GM12864 (cell line): Measurements from ENCODE around the gene SUSD4.

Experiments used
- DNase-seq: peaks from one replicate; pipeline ENCODE4 v3.0.0-alpha.2; 2011; ENCODE audit warnings: low read depth
- H3K4me3 ChIP-seq: 2 replicates; pipeline ENCODE4 v1.5.1; 2011; ENCODE audit warnings: mild to moderate bottlenecking, low read depth, low read length, control low read depth
- TF ChIP-seq, protein P1 (sequence below): IDR thresholded peaks from 2 replicates; pipeline ENCODE4 v1.5.1; 2011; ENCODE audit warnings: low read depth, mild to moderate bottlenecking, moderate library complexity, low read length, control low read depth, inconsistent platforms; ENCODE audit errors: missing control alignments

Gene SUSD4

DNA sequence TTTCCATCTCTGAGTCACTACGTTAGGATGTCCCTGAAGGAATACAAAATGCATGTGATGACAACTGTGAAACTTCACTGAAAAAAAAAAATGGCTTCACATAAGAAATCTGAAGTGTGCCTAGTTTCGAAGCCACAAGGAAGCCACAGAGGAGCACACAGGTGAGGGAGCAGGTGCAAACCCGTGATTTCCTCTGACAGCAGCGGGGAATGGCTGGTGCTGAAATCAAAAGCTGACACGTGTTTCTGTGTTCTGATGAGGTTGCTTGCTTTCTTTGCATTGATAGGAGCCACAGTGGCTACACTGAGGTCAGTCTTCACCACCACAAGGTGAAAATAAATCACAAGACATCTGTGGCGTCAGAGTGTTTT lies 115.2 kb downstream of the SUSD4 start:
- no peak overlapping the region for H3K4me3 ChIP-seq
- TF ChIP-seq, protein P1, sequence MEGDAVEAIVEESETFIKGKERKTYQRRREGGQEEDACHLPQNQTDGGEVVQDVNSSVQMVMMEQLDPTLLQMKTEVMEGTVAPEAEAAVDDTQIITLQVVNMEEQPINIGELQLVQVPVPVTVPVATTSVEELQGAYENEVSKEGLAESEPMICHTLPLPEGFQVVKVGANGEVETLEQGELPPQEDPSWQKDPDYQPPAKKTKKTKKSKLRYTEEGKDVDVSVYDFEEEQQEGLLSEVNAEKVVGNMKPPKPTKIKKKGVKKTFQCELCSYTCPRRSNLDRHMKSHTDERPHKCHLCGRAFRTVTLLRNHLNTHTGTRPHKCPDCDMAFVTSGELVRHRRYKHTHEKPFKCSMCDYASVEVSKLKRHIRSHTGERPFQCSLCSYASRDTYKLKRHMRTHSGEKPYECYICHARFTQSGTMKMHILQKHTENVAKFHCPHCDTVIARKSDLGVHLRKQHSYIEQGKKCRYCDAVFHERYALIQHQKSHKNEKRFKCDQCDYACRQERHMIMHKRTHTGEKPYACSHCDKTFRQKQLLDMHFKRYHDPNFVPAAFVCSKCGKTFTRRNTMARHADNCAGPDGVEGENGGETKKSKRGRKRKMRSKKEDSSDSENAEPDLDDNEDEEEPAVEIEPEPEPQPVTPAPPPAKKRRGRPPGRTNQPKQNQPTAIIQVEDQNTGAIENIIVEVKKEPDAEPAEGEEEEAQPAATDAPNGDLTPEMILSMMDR: no peak
- no peak for DNase-seq

DNA sequence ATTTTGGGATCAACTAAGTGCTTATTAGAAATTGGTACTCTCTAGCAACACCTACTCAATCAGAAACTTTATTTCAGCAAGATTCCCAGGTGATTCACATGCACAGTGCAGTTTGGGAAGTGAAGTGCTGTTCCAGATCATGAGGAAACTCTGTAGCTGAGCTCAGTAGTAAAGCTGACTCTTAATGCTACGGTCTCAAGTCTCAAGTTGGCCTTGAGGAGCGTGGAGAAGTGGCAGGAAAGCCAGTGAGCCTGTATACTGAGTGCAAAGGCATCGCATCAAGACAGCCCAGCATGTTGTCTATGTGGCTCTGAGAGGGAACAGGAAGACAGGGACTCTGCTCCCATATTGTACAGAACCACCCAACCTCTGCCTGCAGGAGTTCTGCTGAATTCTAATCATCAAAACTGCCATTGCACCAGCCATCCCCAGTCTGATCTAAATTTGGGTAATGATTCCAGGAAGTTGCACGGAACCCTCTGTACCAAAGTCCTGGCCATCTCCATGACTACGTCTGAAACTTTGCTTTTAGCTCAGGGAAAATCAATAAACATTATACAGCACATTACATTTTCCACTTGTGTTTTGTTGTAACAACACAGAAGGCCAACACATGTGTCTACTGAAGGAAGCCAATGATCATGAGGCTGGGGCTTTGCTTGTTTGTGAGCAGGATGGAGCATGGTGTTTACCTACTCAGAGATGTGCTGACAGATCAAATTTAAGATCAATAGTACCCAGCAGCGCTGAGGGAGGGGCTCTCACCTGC lies 115.8 kb downstream of the SUSD4 start:
- TF ChIP-seq, protein P1: no peak
- no peak for DNase-seq
- no peak overlapping the region for H3K4me3 ChIP-seq

DNA sequence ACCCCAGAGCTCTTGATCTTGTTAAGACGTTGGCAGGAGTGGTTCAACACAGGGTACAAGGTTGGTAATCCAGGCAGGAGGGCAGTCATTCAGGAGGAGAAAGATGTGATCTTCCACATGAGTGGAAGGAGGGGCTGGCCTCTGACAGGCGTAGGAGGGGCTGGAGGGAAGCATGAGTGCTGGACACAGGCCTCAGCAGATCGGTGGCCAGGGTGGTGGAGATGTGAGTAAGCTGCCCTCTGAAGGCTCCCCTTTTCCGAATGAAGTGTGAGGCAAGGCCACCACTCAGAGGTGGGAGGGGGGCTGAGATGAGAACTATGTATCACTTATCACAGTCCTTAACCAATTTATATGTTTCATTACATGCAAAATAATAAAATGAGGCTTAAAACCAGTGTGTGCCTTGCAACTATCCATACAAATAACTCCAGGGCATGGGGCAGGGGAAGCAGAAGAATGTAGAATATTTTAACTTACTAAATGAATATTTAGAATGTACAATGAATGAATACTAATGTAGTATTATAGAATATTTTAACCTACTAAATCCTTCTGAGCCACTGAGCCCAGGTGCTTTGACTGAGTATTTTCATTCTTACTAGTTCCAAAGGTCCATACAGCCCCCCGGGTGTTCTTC lies 117.4 kb downstream of the SUSD4 start:
- TF ChIP-seq, protein P1: no peak
- no peak overlapping the region for H3K4me3 ChIP-seq
- no peak for DNase-seq

DNA sequence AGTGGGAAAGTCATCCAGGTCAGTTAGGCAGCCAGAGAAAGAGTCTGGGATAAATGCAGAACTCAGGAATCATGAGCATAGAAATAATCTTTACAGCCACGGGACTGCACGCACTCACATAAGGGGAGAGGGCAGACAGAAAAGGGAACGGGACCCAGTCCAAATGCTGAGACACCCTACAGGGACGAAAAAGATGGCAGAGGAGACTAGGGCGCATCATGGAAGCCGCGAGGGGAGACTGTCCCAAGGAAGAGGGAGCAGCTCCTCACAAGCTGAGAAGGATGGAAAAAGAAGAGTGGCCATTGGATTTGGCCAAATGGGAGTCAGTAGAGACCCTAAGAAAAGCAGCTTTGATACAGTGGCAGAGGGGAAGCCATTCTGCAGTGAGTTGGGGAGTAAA lies 118.0 kb downstream of the SUSD4 start:
- no peak overlapping the region for H3K4me3 ChIP-seq
- TF ChIP-seq, protein P1: no peak
- DNase-seq: no peak

DNA sequence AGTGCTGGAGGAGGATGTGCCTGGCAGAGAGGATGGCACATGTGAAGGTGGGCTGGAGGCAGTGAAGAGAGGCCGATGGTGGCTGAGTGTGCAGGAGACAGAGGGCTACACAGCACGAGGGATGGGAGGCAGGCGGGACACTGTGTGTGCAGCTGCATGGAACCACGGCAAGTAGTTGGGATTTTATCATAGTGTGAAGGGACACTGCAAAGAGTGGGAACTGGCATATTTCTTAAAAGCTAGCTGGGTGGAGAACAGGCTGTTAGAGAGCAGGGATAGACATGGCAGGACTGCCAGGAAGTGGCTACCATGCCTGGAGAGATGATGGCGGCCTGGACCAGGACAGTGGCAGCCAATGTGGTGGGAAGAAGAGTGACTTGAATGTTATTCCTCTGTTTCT lies 118.6 kb downstream of the SUSD4 start:
- TF ChIP-seq, protein P1: no peak
- no peak overlapping the region for H3K4me3 ChIP-seq
- DNase-seq: no peak

DNA sequence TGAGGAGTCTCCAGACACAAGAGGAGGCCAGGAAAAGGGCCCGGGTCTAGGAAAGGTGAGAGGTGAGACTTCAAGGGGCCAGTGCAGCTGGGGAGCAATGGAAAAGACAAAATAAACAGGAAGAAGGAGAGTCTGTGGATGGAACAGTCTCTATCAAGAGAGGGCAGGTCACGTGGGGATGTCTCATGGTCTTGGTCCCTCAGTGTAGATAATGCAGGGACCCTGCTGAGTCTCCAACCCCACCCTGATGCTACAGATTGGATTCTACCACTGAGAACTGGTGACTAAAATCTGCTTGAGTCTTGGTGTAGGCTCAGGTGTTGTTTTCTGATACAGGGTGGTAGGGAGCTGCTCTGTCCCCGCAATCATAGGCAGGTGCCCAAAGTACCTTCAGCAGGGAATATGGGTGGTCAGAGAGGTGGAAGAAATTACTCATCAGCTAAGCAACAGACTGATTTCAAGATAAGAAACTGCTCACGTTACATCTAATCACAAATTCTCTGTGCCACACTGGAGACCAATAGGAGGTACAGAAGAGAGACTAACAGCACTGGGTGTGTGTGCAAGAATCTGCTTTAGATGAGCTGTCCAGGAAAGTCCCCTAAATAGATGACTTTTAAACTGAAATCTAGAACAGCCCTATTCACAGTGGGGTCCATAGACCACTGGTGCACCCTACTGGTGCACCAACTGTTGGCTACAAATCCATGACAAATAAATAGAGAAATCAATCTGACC lies 119.4 kb downstream of the SUSD4 start:
- no peak overlapping the region for H3K4me3 ChIP-seq
- TF ChIP-seq, protein P1: peak; percentile 20
- no peak for DNase-seq
